NCI-H526 treated with DMSO at 0.1 percent for 48 hours (cell line): ENCODE results near the gene FOXJ2.
A peak's percentile ranks its signal among the peaks of the same experiment; 100 is the strongest.
"Not testable (repeated sequence)": the region's sequence is repeated elsewhere in the genome, so short reads cannot be mapped to it uniquely, and the experiment has no call there.

Experiments used
- DNase-seq: peaks from one replicate; lab custom pipeline; 2025; lab: John Stamatoyannopoulos, UW

Gene FOXJ2

GRCh38 chr12:8030189-8030588 is 2.3 kb upstream of the FOXJ2 start:
- DNase-seq: no peak

DNA sequence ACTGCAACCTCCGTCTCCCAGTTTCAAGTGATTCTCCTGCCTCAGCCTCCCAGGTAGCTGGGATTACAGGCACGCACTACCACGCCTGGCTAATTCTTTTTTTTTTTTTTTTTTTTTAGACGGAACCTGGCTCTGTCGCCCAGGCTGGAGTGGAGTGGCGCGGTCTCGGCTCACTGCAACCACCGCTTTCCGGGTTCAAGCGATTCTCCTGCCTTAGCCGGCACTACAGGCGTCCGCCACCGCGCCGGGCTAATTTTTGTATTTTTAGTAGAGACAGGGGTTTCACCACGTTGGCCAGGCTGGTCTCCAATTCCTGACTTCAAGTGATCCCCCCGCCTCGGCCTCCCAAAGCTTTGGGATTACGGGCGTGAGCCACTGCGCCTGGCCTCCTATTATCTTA is 1.5 kb upstream of the FOXJ2 start:
- DNase-seq: not testable (repeated sequence)

GRCh38 chr12:8031872-8032241 is 659 bp upstream of the FOXJ2 start:
- DNase-seq: peak; percentile 37

DNA sequence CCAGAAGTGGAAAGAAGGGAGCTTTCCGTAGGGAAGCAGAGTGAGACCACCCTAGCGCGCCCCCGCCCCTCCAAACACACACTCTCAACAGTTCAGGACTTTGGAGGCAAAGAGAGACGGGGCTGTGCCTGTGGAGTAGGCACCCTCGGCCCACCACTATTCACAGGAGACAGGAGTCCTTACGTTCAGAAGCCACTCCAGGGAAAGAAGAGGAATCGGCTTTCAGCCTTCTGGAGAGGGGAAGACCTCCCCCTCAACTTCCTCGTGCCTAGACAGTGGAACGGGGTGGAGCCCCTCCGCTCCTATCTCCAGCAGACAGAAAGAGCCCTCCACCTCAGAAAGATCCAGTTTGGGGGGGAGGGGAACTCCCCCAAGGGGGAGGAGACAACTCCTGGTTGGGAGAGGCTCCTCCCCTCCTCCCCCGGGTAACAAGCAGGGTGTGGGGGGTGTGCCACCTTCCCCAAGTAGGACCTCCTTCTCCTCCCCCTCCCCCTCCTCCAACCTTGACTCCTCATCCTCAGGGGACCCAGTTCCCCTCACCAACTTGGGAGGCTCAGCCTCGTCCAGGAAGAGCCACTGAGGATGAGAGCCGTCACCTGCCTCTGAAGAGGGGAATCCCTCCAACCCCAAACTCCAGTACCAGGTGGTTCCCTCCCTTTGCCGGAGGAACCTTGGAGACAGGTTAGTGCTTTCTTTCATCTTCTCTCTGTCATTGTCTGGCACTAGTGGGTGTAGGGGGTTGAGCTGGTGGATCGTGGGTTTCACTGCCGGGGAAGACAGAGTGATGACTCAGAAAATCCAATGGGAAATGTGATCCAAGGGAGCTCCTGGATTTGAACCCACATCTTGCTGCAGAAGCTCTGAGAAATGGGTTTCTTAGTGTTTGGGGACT is 883 bp downstream of the FOXJ2 start:
- no peak for DNase-seq

GRCh38 chr12:8034802-8035201 is 2.3 kb downstream of the FOXJ2 start:
- DNase-seq: no peak

GRCh38 chr12:8035440-8036010 is 3.0 kb downstream of the FOXJ2 start:
- no peak for DNase-seq

DNA sequence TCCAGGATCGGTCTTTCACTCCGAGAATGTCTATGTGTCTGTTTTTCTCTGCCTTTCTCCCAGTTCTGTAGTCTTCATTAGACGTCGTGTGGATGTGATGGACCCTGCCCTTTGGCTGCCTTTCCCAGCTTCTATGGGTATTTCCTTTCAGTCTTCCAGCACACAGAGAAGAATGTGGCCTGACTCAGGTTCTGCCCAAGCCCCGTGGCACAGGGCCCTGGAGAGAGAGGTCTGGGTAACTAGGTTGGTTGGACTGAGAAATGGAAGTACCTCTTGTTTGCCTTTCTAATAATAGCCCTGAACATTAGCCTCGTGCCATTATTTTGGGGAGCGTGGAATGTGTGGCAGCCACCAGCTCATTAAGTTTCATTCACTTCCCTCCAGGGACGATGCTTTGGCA is 3.8 kb downstream of the FOXJ2 start:
- DNase-seq: no peak

DNA sequence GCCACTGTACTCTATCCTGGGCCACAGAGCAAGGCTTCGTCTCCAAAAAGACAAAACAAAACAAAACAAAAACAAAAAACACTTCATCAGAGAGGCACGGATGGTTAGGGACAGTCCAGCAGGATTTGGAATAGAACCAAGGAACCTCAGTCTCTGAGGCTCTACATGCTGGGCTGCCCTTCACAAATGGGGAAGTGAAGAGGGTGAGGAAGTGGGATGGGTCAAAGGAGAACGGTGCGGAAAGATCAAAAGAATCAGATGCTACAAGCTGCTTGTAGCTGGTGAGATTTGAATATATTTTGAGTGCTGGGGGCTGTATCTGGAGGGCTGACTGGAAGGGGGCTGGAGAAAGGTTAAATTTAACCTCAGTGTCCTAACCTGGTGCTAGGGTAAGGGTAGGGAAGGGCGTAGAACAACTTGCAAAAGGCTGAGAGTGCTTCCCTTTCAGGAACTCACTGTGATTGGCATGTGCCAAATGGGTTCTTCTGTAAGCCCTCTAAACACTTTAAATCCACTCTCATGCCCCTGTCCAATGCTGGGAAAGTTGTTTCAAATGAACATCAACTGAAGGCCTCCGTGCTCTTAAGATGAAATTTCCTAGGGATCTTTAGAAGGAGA is 4.6 kb downstream of the FOXJ2 start:
- no peak for DNase-seq

DNA sequence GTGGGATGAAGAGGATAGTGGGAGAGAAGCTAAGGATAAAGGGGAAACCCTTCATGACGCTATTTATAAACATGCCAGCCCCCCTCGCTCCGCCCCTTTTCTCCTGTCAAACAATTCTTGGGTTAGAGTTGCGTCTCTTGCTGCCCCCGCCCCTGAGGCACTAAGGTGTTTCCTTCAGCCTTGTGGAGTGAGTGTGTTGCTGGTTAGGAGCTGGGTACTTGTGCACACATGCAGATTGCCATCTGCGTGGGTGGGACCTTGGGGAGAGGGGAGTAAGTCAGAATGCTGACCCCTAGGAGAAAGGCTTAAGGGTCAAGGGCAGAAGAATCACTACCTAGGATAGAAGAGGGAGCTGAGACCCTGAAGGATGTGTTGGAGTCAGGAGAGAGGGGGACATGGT is 5.4 kb downstream of the FOXJ2 start:
- DNase-seq: no peak

- peak; percentile 81 for DNase-seq
These were observed 6.2 kb downstream of the FOXJ2 start for GRCh38 chr12:8038659-8039114.

- DNase-seq: no peak
These were observed 8.3 kb downstream of the FOXJ2 start for GRCh38 chr12:8040791-8041190.

- peak; percentile 32 for DNase-seq
These were observed 13.7 kb downstream of the FOXJ2 start for GRCh38 chr12:8045952-8046944.

DNA sequence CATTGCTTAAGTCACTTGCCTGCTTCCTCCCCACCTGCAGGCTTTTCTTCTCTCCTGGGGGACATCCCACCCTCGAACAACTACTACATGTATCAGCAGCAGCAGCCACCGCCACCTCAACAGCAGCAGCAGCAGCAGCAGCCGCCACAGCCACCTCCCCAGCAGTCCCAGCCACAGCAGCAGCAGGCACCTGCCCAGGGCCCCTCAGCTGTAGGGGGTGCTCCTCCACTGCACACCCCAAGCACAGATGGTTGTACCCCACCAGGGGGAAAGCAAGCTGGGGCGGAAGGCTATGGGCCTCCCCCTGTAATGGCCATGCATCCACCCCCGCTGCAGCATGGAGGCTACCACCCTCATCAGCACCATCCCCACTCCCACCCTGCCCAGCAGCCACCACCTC is 15.3 kb downstream of the FOXJ2 start:
- no peak for DNase-seq

- DNase-seq: no peak
These were observed 16.4 kb downstream of the FOXJ2 start for GRCh38 chr12:8048906-8049305.

DNA sequence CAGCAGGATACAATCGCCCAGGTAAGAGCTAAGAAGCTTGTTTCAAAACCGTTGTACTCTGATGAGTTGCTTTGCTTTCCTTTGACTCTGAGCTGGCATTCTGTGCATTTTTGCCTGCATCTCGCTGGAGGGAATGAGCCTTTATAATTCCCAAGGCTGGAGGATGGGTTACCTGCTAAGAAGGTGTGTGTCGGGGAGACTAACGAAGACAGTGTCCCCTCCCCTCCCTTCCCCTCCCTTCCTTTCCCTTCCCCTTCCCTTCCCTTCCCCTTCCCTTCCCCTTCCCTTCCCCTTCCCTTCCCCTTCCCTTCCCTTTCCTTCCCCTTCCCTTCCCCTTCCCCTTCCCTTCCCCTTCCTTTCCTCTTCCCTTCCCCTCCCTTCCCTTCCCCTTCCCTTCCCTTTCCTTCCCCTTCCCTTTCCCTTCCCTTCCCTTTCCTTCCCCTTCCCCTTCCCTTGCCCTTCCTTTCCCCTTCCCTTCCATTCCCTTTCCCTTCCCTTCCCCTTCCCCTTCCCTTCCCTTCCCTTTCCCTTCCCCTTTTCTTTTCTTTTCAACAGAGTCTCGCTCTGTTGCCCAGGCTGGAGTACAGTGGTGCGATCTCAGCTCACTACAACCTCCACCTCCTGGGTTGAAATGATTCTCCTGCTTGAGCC is 18.2 kb downstream of the FOXJ2 start:
- no peak for DNase-seq

DNA sequence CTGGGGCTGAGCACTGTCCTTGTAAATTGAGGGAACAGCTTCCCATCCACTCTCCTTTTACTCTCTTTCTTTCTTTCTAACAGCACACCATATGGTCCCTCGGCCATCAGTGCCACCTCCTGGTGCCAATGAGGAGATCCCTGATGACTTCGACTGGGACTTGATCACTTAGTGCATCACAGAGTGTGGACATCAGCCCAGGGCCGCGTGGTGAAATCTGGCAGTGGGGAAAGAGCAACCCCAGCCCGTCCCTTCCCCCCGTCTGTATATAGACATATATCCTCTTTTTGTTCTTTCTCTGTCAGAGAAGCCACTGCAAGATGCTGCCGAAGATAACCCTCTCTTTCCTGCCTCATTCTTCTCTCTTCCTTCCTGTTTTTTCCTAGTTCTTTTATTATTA is 20.2 kb downstream of the FOXJ2 start:
- DNase-seq: no peak

- DNase-seq: no peak
These were observed 22.3 kb downstream of the FOXJ2 start for GRCh38 chr12:8054816-8055215.

- no peak for DNase-seq
These were observed 24.8 kb downstream of the FOXJ2 start for GRCh38 chr12:8057306-8057705.

- DNase-seq: no peak
These were observed 25.3 kb downstream of the FOXJ2 start for GRCh38 chr12:8057839-8058238.

- no peak for DNase-seq
These were observed 26.0 kb downstream of the FOXJ2 start for GRCh38 chr12:8058506-8058905.

- DNase-seq: no peak
These were observed 31.6 kb downstream of the FOXJ2 start for GRCh38 chr12:8064131-8064530.
